NCI-H2081 (cell line): ENCODE measurements around the gene ZNF608.

Source experiments
- DNase-seq, 2 experiments: peaks; one replicate each; lab custom pipeline; 2025; lab: John Stamatoyannopoulos, UW

The ZNF608 gene

GRCh38 chr5:124755041-124755440, 8.6 kb upstream of the ZNF608 start:
- DNase-seq: no peak

GRCh38 chr5:124754206-124754927, 7.9 kb upstream of the ZNF608 start:
- DNase-seq: peak; percentile 83 to 90

GRCh38 chr5:124752854-124753720, 6.6 kb upstream of the ZNF608 start:
- DNase-seq: no peak

DNA sequence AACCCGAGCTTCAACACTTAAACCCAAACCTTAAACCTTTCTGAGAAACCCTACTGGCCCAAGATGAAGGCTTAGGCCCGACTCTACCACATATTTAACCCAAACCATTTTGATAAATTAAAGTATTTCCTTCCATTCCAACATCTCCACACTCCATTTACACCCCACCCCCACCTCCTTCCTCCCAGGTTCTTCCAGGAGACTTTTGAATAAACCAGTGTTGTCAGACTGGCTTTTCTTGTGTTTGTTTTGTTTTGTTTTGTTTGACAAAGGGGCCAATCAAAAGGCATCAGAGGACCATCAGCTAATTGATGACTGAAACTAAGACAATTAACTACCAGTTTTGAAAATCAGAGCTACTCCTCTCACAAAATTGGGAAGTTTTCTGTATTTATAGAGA, 4.6 kb upstream of the ZNF608 start:
- DNase-seq: no peak

DNA sequence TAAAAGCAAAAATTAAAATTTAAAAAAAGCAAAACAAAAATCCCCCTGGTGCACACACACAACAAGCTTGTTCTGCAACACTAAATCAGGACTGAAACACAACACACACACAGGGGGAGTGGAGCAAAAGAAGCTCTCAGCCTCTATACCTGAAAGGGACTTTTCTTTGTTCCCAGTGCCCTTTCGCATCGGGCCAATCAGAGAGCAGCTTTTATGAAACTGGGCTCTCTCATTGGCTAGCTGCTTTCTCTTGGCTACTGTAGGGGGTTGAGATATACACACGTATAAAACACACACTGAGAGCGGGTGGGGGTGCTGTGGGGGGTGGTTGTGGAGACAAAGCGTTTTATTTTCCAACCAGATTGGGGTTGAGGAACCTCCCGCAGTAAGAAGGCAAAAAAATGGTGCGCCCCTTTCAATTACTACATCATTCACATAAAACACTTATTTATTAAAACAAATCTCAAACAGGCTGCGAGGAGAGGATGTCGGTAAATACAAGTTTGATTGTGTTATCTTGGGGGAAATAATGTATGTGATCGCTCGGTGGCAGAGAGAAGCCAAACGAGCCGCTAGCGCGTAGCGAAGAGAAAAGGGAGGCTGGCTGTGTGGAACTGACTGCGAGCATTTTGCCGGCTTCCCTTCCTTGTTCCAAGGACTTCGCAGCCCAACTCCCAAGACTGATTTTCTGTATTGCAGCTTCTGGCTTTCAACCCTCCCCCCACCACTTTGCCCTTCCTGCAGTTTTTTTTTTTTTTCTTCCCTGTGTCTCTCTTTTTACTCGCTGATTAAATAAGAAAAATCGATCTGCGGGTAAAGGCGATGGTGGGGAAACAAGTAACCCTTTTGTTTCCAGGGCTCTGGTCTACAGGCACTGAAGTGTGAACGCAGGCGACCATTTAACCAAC, 2.5 kb upstream of the ZNF608 start:
- peak; percentile 97 to 99 for DNase-seq

DNA sequence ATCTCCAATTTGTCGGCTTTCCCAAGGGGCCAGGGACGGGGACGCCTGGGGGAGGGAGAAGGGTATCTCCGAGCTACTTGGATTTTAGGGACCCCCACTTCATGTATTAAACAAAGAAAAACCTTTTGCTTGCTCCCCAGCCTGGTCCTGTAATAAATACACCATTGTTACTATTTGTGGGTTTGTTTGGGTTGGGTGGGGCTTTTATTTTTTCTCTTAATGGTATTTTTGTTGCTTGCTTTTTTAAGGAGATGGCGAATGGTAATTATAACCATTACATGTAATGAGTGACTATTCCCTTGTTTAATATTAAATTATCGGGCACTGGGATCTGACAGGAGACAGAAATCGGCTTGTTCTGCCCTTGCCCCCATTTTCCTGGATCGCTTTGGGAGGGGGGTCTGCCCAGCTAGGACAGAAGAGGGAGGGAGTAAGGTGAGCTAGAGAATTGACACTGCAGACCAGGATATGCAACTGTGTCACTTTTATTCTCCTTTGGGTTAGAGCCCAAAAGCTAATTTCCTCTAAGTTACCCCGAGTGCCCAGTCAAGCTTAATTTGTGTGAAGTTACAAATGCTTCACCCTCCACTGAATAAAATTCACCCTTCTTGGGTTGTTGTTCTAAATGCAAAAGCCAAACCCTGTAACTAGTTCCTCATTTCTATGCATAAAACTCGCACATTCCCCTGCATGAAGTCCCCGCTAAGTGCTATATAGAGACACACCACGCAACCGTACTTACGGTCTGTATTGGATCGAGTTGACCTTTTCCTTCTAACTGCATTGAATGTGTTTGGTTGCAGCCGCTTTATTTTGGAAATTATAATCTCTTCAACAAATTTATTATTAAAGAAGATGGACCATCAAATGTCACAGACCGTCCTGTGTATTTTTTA, 1.6 kb upstream of the ZNF608 start:
- DNase-seq: peak; percentile 31 to 74

DNA sequence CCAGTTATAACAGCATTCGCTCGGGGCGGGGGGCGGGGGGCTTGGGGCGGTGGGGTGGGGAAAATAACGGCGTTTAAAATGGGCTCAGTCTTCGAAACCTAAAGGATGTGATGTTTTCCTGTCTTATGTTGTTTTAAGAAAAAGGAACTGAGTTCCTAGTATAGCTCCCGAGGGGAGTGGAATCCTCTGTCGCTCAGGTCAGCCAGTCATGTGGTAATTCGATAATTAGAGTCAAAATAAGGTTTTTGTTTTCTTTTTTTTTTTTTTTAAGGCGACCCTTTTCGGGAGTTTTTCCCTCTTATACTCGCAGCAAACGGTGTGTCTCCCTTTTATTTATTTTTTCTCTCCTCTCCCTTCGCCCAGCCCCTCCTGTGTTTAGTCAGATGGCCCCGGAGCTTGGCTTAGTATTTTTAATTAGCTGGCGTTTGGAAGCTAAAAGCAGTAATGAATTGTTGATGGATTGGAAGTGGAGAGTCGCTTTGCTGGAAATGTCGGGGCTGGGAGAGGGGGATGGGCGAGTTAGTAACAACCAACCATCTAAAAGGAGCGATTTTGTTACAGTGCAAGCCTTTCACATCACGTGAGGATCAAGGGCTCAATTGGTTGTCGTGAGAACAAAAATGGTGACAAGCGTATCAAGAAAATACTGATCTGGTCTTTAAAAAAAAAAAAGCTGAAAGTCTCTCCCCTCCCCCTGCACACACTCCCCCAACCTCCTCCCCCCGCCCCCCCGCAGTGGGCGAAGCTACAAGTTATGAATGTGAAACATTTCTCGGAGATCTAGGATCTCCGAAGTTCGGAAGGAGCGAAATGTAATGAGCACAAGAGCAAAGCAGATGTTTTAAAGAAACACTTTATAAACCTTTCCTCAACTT, 714 bp upstream of the ZNF608 start:
- DNase-seq: peak; percentile 95 to 97

DNA sequence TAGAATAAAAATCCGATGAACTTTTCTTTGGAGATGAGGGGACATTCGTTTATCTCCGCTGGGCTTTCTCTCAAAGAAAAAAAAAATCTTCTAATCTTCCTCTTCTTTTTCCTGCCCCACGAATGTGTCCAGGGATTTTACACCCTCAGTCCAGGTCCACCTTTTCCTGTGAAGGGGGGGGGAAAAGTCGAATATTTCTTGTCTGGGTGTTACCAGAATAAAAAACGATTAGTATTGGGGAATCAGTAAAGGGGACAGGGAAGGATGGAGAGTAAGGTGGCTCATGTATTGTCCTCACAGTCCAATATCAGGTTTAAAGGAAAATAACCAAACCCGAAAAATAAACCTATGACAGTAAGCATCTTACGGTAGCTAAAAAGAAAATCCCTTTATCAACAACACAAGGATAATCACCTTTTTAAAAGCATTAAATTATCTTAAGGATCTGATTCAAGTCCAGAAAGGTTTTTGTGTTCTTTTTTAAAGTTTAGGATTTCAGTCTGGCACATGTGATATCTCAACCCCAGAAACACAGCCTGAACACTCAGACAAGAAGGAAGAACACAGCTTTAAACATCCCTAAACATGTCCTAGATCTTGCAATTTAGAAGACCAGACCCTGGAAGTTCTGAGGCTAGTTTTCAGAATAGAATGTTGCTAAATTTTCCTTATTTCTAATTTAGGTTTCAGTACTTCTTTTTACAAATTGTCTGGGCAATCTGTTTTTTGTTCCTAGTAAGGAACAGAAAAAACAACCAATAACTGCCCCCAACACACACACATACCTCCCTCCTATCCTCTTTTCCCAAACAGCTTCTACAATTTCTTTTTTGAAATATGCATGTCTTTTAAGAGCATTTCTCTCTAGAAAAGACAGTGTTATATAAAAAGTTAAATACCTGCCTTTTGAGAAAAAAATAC, 1.2 kb downstream of the ZNF608 start:
- DNase-seq: peak in 1 of 2 experiments; percentile 41

DNA sequence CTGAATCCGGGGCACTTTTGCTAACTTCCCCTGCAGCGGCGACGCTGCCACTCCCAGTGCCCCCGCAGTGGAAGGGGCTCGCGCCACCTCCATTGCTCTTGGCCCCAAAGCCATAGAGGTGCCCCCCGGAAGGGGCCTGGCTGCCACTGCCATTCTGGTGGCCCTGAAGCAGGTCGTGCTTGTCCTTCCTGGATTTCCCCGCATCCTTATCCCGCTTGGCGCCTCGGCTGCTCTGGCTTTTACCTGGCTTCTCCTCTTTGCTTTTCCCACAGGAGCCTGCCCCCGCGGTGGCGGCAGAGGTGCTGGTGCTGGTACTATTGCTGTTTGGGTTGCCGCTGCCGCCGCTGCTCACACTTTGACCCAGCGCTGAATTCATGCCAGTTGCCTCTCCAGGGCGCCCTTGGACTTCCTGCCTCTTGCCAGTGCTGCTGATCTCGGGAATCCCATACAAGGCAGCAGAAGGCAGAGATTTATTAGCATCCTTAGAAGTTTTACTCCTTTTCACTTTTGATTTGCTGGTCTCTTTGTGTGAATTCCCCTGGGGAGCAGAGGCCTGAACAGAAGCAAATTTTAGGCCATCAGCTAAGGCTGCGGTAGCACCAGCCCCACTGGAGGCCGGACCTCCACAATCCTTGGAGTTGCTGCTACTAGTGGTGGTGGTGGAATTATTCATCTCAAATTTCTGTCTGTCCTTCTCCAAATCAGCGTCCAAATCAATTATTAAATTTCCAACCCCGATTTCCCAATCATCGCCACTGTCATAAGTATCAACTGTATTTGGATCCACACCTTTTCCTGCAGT, 2.1 kb downstream of the ZNF608 start:
- peak; percentile 41 to 68 for DNase-seq

- DNase-seq: peak; percentile 42 to 54
Measured at GRCh38 chr5:124743602-124744169, 2.8 kb downstream of the ZNF608 start.

DNA sequence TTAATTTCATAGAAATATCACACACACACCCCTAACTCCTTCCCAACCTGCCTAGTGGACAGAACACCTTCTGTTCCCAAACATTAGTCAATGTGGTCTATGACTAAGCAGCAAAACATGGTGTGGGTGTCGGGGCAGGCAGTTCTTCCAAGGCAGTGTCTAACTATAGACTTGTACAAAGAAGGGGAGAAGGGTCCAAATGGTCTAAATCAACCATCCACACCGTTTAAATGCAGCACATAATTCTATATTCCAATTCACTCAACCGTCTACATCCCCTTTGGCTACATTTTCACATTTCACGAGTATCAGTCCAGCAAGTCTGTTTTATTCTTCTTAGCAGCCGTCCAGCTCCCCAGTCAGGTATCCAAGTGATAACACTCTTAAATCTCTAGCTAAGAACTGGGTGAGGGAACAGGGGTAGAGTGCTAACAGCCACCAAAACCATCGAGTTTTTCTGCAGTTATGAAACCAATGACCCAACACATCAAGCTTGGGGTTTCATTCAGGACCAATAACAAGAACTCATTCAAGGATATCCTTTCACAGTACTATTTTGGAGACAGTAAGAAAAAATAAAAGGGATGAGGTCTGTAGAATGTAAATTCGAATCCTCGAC, 3.3 kb downstream of the ZNF608 start:
- peak in 1 of 2 experiments; percentile 24 for DNase-seq

DNA sequence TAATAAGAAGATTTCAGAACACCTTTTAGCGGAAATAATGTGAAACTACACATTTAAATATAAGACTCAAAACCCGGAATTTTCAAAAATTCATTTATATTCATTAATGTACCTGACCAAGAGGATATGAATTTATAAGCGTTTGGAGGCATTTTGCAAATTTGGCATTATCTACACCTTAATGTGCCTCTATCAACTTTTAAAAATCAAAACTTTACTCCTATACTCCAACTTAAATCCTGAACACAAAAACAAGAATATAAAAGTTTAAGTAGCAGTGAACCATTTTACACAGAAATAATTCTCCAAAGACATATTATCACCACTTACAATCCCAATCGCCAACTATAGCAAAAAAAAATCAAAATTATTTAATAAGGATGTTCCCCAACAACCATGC, 3.9 kb downstream of the ZNF608 start:
- DNase-seq: no peak

- DNase-seq: peak; percentile 40 to 80
Measured at GRCh38 chr5:124741711-124742496, 4.5 kb downstream of the ZNF608 start.

- DNase-seq: no peak
Measured at GRCh38 chr5:124740991-124741583, 5.4 kb downstream of the ZNF608 start.

GRCh38 chr5:124740071-124740470, 6.4 kb downstream of the ZNF608 start:
- DNase-seq: no peak

DNA sequence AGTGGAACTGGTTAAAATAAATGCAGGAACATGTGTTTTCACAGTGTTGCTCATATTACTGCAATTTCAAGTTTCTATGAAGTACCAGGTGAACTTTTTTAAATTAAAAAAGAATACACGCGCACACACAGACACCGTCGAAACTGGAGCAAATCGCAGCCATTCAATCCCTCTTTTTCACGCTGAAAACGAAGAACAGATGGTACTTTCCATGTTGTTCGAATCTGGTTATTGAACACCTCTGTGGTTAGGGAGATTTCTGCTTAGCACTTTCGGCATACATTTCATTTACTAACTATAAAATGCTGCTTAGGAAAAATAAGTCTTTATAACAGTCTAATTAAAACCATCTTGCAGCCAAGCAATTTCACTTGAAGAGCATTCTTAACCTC, 6.8 kb downstream of the ZNF608 start:
- no peak for DNase-seq
